GM18511 (cell line): Measurements from ENCODE around the gene SSNA1.

Source experiments
- ATAC-seq: cut with Tn5 transposase; IDR thresholded peaks from one replicate; pipeline ENCODE4 v1.9.1; 2021; ENCODE audit warnings: mild to moderate bottlenecking, moderate library complexity; ENCODE audit not compliant: unreplicated experiment

Gene SSNA1

DNA sequence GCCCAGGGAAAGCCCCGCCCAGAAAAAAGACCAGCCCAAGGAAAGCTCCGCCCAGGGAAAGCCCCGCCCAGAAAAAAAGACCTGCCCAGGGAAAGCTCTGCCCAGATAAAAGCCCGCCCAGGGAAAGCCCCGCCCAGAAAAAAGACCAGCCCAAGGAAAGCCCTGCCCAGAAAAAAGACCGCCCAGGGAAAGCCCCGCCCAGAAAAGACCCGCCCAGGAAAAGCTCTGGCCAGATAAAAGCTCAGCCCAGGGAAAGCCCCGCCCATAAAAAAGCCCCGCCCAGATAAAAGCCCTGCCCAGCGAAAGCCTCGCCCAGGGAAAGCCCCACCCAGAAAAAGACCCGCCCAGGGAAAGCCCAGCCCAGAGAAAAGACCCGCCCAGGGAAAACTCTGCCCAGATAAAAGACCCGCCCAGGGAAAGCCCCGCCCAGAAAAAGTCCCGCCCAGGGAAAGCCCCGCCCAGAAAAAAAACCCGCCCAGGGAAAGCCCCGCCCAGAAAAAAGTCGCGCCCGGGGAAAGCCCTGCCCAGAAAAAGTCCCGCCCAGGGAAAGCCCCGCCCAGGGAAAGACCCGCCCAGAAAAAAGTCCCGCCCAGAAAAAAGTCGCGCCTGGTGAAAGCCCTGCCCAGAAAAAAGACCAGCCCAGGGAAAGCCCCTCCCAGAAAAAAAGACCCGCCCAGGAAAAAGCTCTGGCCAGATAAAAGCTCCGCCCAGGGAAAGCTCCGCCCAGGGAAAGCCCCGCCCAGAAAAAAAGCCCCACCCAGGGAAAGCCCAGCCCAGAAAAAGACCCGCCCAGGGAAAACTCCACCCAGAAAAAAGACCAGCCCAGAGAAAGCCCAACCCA is 37.6 kb upstream of the SSNA1 start:
- ATAC-seq: peak; percentile 42

DNA sequence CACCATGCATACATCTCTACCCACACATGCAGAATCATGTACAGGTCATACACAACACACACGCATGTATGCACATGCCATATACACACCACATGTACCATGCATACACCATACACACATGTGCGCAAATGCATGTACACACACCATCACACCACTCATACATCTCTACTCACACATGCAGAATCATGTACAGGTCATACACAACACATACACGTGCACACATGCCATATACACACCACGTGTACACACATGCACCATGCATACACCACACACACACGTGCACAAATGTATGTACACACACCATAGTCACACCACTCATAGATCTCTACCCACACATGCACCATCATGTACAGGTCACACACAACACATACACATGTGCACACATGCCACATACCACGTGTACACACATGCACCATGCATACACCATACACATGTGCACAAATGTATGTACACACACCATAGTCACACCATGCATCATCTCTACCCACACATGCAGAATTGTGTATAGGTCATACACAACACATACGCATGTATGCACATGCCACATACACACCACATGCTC is 35.6 kb upstream of the SSNA1 start:
- ATAC-seq: no peak

DNA sequence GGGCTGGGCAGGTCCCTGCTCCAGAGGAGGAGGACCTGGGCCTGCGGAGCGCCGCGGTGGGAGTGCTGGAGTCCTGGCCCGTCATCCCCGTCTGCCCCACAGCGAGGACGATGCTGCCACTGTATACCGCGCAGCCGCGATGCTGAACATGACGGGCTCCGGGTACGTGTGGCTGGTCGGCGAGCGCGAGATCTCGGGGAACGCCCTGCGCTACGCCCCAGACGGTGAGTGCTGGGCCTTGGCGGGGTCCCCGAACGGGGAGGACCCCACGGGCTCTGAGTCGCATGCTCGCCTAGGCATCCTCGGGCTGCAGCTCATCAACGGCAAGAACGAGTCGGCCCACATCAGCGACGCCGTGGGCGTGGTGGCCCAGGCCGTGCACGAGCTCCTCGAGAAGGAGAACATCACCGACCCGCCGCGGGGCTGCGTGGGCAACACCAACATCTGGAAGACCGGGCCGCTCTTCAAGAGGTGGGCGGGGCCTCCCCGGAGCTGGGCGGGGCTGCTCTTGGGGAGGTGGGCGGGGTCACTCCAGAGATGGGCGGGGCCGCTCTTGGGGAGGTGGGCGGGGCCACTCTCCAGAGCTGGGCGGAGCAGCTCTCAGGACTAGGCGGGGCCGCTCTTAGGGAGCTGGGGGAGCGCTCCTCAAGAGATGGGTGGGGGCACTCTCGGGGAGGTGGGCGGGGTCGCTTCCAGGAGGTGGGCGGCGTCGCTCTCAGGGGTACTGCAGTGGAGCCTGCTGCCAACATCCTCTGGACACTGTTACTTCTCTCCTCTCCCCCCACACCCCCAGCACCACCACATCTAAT is 31.7 kb upstream of the SSNA1 start:
- no peak for ATAC-seq

- no peak for ATAC-seq
These were observed 30.7 kb upstream of the SSNA1 start for GRCh38 chr9:137157618-137158415.

DNA sequence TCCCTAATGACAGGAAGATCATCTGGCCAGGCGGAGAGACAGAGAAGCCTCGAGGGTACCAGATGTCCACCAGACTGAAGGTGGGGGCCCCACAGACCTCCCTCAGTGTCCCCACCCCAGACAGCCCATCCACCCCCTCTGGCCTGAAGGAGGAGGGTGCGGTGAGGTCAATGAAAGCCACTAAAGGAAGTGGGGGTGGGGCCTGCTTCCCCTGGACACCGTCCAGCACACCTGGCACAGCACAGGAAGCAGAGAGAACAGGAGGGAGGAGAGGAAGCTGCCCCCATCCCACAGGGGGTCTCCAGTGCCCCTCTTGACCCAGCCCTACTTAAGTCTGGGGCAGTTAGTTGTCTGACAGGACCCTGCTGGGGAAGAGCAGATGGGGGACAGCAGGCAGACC is 29.9 kb upstream of the SSNA1 start:
- no peak for ATAC-seq

DNA sequence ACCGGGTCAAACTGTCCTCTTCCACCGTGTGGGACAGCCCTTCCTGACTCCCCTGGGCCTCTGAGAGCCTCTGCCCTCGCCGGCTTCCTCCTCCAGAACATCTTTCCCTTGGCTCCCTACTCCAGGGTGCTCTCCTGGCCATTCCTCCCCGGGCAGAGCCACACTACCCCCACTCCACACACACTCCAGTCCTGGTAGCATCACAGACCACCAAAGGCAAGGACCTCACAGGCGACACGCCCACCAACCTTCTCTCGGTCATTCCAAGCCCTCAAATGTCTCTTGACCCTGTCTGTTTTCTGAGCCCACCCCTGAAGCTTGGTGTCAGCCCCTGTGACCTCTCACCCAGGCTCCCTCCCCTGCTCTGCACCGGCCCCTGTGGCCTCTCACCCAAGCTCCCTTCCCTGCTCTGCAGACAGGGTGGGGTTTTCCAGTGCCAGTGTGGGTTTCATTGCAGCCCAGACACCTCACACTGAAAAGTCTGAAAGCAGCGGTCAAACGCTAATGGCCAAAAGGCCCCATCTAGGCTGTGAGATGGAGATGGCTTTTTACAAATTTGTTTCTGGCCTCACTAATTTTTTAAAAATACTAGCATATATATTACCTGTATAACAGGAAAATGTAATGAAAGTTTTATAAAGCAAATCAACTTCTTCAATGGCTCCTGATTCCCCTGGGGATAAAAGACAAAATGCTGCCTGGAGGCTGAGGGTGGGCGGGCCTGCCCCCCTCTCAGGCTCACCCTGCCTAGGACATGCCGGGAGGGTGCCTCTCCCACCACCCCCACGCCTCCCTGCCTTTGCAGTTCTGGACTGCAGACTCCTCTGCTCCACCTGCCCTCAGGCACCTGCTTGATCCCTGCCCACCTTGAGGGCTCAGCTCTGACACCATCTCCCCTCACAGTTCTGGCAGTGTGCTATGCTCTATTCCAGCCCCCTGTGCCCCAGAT is 29.1 kb upstream of the SSNA1 start:
- no peak for ATAC-seq

- ATAC-seq: no peak
These were observed 28.4 kb upstream of the SSNA1 start for GRCh38 chr9:137160054-137160425.

DNA sequence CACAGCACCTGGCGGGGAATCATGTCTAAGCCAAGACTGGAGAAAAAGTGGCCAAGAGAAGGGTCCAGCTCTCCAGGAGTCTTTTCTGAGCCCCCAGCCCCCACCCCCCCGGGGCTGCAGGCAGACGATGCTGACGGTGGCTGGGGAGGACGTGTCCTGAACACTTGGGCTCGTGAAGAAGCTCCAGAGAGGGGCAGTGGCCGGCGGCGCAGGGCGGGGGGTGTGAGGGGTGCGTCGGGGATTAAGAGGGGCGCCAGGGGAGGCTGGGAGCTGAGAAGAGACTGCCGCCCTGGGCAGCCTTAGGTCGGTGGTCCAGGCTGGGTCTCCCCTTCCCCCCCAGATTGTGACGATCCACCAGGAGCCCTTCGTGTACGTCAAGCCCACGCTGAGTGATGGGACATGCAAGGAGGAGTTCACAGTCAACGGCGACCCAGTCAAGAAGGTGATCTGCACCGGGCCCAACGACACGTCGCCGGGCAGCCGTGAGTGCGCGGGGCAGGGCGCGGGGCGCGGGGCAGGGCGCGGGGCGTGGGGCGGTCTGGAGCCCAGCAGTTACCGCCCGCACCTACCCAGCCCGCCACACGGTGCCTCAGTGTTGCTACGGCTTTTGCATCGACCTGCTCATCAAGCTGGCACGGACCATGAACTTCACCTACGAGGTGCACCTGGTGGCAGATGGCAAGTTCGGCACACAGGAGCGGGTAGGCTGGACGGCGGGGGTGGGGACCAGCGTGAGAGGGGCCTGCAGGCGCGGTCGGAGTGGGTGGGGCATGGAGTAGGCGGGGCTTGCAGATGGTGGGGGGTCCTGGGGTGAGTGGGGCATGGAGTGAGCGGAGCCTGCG is 27.5 kb upstream of the SSNA1 start:
- ATAC-seq: no peak

DNA sequence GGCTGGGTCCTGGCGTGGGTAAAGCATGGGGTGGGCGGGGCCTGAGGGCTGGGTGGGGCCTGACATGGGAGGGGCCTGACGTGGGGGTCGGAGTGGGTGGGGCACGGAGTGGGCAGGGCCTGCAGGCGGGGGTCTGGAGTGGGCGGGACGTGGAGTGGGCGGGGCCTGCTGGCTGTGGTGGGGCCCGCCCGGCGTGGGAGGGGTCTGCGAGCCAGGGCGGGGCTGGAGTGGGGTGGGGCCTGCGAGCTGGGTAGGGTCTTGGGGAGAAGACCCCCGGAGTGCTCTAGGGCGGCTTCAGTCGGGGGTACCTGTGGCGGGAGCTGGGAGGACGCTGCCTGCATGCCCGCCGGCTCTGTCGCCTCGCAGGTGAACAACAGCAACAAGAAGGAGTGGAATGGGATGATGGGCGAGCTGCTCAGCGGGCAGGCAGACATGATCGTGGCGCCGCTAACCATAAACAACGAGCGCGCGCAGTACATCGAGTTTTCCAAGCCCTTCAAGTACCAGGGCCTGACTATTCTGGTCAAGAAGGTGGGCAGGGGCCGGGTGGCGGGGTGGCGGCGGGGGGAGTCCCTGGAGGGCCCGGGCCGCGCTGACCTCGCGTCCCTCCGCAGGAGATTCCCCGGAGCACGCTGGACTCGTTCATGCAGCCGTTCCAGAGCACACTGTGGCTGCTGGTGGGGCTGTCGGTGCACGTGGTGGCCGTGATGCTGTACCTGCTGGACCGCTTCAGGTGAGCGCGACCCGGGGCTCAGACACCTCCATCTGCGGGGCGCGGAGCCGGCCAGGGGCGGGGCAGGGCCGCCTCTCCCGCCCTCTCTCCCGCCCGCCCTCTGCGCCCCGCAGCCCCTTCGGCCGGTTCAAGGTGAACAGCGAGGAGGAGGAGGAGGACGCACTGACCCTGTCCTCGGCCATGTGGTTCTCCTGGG is 26.7 kb upstream of the SSNA1 start:
- no peak for ATAC-seq

DNA sequence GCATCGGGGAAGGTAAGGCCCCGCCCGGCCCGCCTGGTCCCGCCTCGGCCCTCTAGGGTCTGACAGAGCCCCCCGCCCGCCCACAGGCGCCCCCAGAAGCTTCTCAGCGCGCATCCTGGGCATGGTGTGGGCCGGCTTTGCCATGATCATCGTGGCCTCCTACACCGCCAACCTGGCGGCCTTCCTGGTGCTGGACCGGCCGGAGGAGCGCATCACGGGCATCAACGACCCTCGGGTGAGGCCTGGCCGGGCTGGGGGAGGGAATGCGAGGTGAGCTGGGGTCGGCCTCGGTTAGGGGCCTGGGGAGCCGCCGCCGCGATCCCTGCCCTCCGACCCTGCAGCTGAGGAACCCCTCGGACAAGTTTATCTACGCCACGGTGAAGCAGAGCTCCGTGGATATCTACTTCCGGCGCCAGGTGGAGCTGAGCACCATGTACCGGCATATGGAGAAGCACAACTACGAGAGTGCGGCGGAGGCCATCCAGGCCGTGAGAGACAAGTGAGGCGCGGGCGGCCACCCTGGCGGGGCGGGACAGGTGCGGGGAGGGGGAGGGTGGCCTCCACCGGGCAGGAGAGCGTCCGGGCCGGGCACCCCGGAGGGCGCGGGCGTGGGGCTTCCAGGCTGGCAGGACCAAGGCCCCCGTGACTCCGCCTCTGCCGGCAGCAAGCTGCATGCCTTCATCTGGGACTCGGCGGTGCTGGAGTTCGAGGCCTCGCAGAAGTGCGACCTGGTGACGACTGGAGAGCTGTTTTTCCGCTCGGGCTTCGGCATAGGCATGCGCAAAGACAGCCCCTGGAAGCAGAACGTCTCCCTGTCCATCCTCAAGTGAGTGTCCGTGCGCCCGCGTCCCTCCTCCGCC is 25.7 kb upstream of the SSNA1 start:
- ATAC-seq: no peak

GRCh38 chr9:137163365-137163715 is 25.1 kb upstream of the SSNA1 start:
- no peak for ATAC-seq

GRCh38 chr9:137163805-137164204 is 24.7 kb upstream of the SSNA1 start:
- ATAC-seq: no peak

DNA sequence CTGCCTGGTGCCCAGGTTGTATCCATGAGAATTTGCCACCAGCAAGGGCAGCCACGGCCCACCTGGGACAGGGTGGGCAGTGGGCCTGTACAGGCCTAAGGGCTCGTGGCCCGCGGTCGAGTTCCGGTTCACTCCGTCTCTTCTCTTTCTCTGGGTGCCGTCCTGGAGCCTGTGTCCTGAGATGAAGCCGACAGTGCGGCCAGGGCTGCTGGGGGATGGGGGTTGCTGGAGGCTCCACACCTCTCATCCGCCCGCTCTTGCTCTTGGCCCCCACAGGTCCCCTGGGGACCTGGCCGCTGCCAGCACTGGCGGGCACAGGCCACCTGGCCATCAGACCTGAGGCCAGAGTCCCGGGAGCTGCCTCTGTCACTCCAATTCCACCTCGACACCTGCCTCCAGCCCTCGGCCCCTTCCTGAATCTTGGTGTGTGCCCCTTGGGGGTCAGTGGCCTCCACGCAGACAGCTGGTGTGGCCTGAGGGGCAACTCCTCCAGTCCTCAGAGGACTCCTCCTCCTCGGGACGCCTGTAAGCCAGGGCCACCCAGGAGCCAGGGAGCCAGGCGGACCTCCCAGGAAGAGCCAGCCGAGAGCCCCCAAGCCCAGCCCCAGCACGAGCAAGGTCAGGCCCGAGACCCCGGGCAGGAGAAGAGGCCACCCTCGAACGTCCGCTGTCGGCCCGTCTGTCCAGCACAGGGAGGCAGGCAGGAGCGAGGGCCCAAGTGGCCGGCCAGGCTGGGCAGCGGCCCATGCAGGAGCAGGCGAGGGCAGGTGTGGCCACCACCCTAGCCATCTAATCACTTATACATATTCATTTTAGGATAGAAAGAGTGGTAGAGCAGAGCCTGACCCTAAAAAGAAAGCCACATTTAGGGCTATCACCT is 23.9 kb upstream of the SSNA1 start:
- ATAC-seq: no peak

DNA sequence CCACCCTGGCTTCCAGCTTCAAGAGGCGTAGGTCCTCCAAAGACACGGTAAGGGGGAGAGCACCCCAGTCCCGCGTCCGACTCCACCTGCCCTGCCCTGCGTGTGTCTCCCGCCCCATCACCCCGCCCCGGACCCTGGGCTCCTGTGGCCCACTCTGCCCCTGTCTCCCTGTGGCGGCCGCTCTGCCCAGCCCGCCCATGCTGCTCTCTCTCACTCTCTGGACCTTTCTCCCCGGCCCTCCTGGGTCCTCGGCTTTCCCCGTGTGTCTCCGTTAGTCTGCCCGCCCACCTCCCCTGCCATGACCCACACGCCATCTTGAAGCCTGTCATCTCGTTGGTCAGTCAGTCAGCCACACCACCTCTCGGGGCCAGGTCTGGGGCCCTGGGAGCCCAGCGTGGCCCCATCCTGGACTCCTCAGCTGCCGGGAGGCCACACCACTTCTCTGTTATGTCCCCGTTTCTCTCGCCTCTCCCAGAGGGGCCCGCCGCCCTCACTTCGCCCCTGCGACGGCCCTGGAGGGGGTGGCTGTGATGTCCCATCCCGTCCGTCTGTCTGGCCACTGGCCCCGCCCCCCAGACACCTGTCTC is 23.1 kb upstream of the SSNA1 start:
- ATAC-seq: no peak

DNA sequence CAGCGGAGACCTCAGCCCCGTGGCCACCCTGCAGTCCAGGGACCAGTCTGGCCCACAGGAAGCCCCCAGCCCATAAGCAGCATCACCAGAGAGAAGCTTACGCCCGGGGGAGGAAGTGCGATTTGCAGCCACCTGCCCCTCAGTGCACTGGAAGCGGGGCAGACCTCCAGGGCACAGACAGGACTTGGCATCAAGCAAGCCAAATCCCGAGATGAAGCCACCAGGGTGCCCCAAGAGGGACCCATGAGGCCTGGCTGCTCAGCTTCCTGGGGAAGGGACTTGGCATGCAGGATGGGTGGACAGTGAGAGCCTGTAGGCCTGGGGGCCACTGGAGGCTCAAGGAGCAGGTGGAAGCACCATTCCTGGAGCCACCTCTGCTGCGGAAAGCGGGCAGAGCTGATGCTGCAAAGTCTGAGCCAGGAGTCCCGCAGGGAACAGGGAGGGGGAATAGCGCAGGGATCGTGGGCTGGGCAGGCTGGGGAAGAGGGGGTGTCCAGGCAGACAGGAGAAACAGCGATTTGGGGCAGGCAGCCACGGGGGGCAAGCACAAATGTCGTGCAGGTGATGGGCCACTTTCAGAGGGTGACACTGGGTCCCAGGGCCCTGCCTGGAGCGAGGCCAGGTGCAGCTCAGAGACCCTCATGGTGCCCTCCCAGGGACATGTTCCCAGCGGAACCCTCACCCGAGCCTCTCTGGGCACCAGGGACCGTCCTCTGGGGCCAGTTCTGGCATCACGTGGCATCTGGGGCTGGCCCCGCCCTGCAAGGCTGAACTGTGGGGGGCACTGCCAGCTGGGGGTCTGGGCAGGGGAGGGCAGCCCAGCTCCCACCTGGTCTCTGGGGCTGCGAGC is 21.9 kb upstream of the SSNA1 start:
- no peak for ATAC-seq
